Skeletal muscle satellite cell (primary cell): Measurements from ENCODE around the gene CEP55.

Experiments used
- H3K27me3 ChIP-seq: 2 replicates; pipeline ENCODE4 v1.7.0; 2013; ENCODE audit warnings: low read length; ENCODE audit not compliant: control insufficient read depth, insufficient read depth
- H3K36me3 ChIP-seq: 2 replicates; pipeline ENCODE4 v1.7.0; 2013; ENCODE audit warnings: mild to moderate bottlenecking, control low read depth, low read length; ENCODE audit not compliant: insufficient read depth
- H3K4me1 ChIP-seq: 2 replicates; pipeline ENCODE4 v1.7.0; 2013; ENCODE audit warnings: low read length; ENCODE audit not compliant: control insufficient read depth, insufficient read depth
- H3K4me2 ChIP-seq: 2 replicates; pipeline ENCODE4 v1.7.0; 2013; ENCODE audit warnings: mild to moderate bottlenecking, low read length
- H3K4me3 ChIP-seq: 2 replicates; pipeline ENCODE4 v1.7.0; 2013; ENCODE audit warnings: low read length
- H3K9ac ChIP-seq: 2 replicates; pipeline ENCODE4 v1.7.0; 2013; ENCODE audit warnings: mild to moderate bottlenecking, low read depth, low read length, moderate library complexity
- H3K9me3 ChIP-seq: replicated peaks from 2 replicates; pipeline ENCODE4 v1.7.0; 2013; ENCODE audit warnings: mild to moderate bottlenecking, control low read depth, low read length

Gene CEP55

DNA sequence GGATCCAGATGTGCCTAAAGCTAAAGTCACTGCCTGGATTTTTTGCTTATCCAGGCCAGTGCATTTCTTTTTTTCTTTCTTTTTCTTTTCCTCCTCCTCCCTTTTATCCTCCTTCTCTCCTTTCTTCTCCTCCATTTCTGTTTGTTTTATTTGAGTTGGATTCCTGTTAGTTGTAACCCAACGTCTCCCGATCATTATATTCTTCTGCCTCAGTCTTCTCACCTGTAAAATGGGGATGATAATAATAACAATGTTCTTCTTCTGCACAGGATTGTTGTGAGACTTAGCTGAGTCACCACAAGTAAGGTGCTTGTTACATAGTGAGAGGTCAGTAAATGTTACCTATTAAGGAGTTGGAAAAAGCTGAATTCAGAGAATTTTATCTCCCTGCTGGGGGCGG is 56.4 kb downstream of the CEP55 start:
- Histone ChIP-seq H3K27me3 (peaks cover 6% of the 10 kb centered on the region), H3K36me3 (no peaks in the 10 kb centered on the region), H3K4me3 (no peak overlapping the region), H3K9me3 (no peaks in the 10 kb centered on the region), H3K4me2 (no peak overlapping the region), H3K4me1 (peaks cover 24% of the 10 kb centered on the region), H3K9ac (no peak overlapping the region)

DNA sequence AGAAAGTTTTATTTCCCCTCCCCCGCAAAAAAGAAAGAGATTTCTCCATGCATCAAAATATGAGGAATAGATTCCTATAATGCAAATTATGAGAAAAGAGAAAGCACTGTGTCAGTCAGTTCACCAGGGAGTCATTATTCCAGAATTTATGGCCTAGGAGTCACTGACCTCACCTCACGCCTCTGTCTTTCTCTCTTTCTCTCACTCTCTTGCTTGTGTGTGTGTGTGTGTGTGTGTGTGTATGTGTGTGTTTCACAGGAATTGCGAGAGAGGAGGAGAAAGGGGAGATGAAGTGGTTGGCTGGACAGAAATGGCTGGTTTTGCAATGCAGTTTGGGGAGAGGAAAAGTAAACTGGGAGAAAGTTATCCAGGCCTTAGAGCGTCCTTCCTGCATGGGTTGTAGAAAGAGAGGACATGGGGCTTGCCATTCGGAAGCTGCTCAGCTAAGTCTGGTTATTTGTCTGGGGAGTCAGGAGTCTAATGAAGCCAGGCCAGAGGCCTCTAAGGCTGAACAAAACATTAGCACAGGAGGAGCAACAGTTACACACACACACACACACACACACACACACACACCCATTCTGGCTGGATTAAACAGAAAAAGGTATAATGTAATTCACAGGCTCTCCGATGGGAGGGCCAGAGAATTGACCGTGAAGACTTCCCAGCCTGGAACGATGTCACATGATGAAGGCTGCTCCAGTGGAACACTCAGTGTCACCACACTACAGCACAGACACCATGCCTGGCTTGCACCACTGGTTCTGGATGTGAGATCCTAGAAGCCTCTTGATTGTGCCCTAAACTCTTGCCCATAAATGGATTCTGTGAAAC is 57.3 kb downstream of the CEP55 start:
- H3K4me2 ChIP-seq = no peak overlapping the region
- peaks cover 11% of the 10 kb centered on the region for H3K27me3 ChIP-seq
- H3K4me3 ChIP-seq = no peak overlapping the region

DNA sequence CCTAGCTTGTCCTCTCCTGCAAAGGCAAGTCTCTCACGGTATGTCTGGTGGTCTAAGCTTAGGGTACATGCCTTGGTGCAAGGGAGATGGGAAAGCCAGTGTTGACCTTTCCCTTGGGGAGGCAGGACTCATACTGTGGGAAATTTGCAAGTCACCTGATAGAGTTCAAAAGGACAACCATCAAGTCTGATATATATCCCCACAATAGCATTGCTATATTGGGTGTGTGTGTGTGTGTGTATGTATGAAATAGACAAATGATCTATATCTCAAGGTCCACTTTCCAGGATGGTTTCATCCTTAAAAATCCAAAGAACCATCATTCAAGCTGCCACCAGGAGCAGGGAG is 57.9 kb downstream of the CEP55 start:
- peaks cover 9% of the 10 kb centered on the region for H3K4me1 ChIP-seq

More for the DNA sequence above, 57.3 kb downstream of the CEP55 start:
- Histone ChIP-seq H3K4me1 (peaks cover 15% of the 10 kb centered on the region), H3K9ac (no peak overlapping the region), H3K9me3 (no peaks in the 10 kb centered on the region), H3K36me3 (no peaks in the 10 kb centered on the region)

DNA sequence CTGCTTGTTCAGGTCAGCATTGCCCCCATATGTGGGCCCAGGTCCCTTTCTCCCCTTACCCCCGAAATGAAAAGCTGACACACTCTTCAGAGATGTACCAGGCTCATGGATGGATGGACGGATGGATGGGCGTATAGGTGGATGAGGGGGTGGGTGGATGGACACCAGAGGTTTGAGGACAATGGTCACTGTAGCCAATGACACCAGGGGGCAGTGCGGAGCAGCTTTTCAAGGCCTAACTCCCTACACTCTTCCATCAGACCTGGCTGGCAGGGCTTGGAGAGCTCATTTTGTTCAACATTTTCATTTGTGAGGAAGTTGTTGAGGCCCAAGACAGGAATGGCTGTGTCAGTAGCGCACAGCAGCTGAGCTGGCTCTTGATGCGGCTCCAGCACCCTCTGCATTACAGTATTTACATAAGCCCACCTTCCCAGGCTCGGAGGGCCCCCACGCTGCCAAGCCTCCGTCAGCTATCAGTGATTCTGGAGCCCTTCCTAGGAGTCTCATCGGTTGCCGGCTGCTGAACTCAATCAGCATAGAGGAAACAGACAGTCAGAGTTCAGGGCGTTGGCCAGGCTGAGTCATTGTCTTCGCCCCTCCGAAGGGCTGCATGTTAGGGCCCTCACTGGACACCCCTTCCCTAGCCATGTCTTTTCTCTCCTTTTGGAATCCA is 58.5 kb downstream of the CEP55 start:
- H3K36me3 ChIP-seq = no peaks in the 10 kb centered on the region
- H3K27me3 ChIP-seq = peaks cover 11% of the 10 kb centered on the region
- peak overlapping the region; percentile 29 for H3K9ac ChIP-seq
- peak overlapping the region; percentile 60 for H3K4me2 ChIP-seq
- H3K9me3 ChIP-seq = no peaks in the 10 kb centered on the region
- no peak overlapping the region for H3K4me3 ChIP-seq
- H3K4me1 ChIP-seq = peaks cover 9% of the 10 kb centered on the region

More for the DNA sequence above, 57.9 kb downstream of the CEP55 start:
- Histone ChIP-seq H3K9ac (no peak overlapping the region), H3K4me3 (no peak overlapping the region), H3K9me3 (no peaks in the 10 kb centered on the region), H3K36me3 (no peaks in the 10 kb centered on the region), H3K4me2 (no peak overlapping the region), H3K27me3 (peaks cover 11% of the 10 kb centered on the region)

DNA sequence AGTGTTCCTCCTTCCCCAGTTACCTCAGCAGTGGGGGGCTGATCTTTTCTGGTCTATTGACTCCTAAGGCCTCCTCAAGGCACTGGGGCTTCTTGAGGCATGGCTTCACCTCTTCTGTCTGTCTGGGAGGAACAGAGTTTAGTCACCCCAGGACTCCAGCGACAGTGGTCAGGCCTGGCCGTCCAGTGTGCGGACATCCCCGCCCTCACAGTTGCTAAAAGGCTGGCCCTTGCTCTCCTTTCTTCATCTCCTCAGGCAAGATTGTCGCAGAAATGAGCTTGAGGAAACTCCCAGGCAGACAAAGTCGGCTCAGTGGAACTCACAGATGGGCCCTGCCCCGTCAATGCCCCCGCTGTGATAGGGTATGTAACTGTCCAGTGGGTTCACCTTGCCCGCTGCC is 63.1 kb downstream of the CEP55 start:
- H3K4me1 ChIP-seq = peaks cover 9% of the 10 kb centered on the region
- no peak overlapping the region for H3K4me3 ChIP-seq
- no peak overlapping the region for H3K9ac ChIP-seq
- peaks cover 29% of the 10 kb centered on the region for H3K27me3 ChIP-seq
- no peaks in the 10 kb centered on the region for H3K36me3 ChIP-seq
- no peaks in the 10 kb centered on the region for H3K9me3 ChIP-seq
- no peak overlapping the region for H3K4me2 ChIP-seq

- no peak overlapping the region for H3K4me2 ChIP-seq
- no peaks in the 10 kb centered on the region for H3K9me3 ChIP-seq
- no peaks in the 10 kb centered on the region for H3K4me1 ChIP-seq
Observed at GRCh38 chr10:93560541-93560940, 64.1 kb downstream of the CEP55 start.

GRCh38 chr10:93565446-93565845 is 69.0 kb downstream of the CEP55 start:
- Histone ChIP-seq H3K4me2 (no peak overlapping the region), H3K4me1 (peaks cover 4% of the 10 kb centered on the region), H3K9me3 (no peaks in the 10 kb centered on the region), H3K4me3 (no peak overlapping the region), H3K36me3 (no peaks in the 10 kb centered on the region), H3K9ac (no peak overlapping the region), H3K27me3 (peaks cover 74% of the 10 kb centered on the region)

More at GRCh38 chr10:93560541-93560940, 64.1 kb downstream of the CEP55 start:
- Histone ChIP-seq H3K27me3 (peaks cover 39% of the 10 kb centered on the region), H3K4me3 (no peak overlapping the region), H3K9ac (no peak overlapping the region), H3K36me3 (no peaks in the 10 kb centered on the region)

DNA sequence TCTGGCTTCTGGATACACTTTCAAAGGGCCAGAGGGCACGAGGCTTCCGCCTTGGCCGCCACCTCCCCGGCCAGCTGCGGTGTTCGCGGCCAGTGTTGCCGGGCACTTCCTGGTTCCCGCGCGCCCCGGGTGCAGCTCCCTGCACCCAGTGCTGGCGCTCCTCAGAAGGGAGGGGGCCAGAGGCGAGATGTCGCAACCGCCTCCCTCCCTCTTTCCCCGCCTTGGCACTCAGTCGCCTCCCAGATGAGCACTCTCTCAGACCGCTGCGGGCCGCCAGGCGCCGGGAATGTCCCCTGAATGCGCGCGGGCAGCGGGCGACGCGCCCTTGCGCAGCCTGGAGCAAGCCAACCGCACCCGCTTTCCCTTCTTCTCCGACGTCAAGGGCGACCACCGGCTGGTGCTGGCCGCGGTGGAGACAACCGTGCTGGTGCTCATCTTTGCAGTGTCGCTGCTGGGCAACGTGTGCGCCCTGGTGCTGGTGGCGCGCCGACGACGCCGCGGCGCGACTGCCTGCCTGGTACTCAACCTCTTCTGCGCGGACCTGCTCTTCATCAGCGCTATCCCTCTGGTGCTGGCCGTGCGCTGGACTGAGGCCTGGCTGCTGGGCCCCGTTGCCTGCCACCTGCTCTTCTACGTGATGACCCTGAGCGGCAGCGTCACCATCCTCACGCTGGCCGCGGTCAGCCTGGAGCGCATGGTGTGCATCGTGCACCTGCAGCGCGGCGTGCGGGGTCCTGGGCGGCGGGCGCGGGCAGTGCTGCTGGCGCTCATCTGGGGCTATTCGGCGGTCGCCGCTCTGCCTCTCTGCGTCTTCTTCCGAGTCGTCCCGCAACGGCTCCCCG is 70.2 kb downstream of the CEP55 start, which contains the start of gene FFAR4:
FFAR4 (plus strand) TSS at position 231 of the 842 bp plus-strand sequence; CDS start at position 287, 56 bp downstream.
- Histone ChIP-seq H3K27me3 (peaks cover 81% of the 10 kb centered on the region), H3K36me3 (no peaks in the 10 kb centered on the region), H3K9ac (no peak within 1 kb of the TSS), H3K4me2 (peak within 1 kb of the TSS; percentile 78), H3K4me3 (peak within 1 kb of the TSS; percentile 58), H3K9me3 (no peaks in the 10 kb centered on the region), H3K4me1 (peaks cover 4% of the 10 kb centered on the region)

GRCh38 chr10:93567277-93568104 is 71.1 kb downstream of the CEP55 start:
- Histone ChIP-seq H3K9me3 (no peaks in the 10 kb centered on the region), H3K4me3 (no peak overlapping the region), H3K36me3 (no peaks in the 10 kb centered on the region), H3K9ac (no peak overlapping the region), H3K4me1 (peaks cover 4% of the 10 kb centered on the region), H3K4me2 (peak overlapping the region; percentile 57), H3K27me3 (peaks cover 88% of the 10 kb centered on the region)

- H3K4me2 ChIP-seq = peak overlapping the region; percentile 57
- no peaks in the 10 kb centered on the region for H3K36me3 ChIP-seq
- H3K9me3 ChIP-seq = no peaks in the 10 kb centered on the region
- H3K27me3 ChIP-seq = peaks cover 90% of the 10 kb centered on the region
- H3K9ac ChIP-seq = no peak overlapping the region
- no peak overlapping the region for H3K4me3 ChIP-seq
- peaks cover 4% of the 10 kb centered on the region for H3K4me1 ChIP-seq
Observed at GRCh38 chr10:93568105-93568390, 71.6 kb downstream of the CEP55 start.

- no peak overlapping the region for H3K4me3 ChIP-seq
- peaks cover 92% of the 10 kb centered on the region for H3K27me3 ChIP-seq
- H3K9ac ChIP-seq = no peak overlapping the region
- no peaks in the 10 kb centered on the region for H3K9me3 ChIP-seq
- peaks cover 4% of the 10 kb centered on the region for H3K4me1 ChIP-seq
- H3K36me3 ChIP-seq = no peaks in the 10 kb centered on the region
- H3K4me2 ChIP-seq = no peak overlapping the region
Observed at GRCh38 chr10:93570383-93570782, 74.0 kb downstream of the CEP55 start.
